DOHH2 (cell line): ENCODE results near the gene OR10A3.

Source experiments
- CTCF ChIP-seq: fragments of 200-600 bp; sonication (generic); IDR thresholded peaks from one replicate; pipeline ENCODE4 v1.5.1; 2014; ENCODE audit warnings: antibody characterized with exemption, mild to moderate bottlenecking, low read depth, low read length; ENCODE audit not compliant: poor library complexity, severe bottlenecking
- EZH2phosphoT487 ChIP-seq: fragments of 200-600 bp; sonication (generic); IDR thresholded peaks from 2 replicates; pipeline ENCODE4 v1.6.1; 2017; ENCODE audit warnings: borderline replicate concordance, mild to moderate bottlenecking, antibody characterized with exemption, low read length, moderate library complexity, mixed read lengths

DNA sequence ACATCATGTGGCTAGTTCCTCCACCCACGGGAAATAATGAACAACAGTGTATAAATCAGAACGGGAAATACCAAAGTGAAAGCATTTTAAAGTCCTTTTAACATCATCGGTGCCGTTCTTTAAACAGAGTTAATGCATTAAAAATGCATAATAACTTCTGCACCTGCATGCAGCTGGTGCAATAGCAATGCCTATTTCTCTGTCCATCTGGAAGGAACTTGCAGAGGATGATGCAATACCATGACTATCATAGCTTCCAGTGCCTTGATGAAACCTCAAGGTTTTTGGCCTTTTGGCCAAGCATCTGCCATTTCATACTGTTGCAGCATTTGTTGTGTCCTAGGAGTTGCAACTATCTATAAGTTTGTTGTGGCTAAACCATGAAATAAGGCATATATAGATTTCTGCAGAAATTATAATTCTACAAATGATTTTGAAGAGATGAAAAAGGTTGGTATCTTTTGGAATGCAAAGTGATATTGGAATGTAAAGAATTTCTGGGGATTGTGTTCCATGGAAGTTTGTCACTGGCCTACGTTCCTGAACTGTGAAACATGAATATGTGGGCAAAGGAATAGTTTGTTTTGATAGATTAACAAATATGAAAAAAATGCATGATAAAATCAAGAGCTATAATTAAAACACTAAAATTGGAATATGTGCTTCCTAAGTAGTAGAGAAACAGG is 35.9 kb upstream of the OR10A3 start:
- TF ChIP-seq CTCF (no peak), EZH2phosphoT487 (no peak)
